ACHN (cell line): ENCODE measurements around the gene NR2F1.

Experiments used
- DNase-seq: peaks from one replicate; pipeline ENCODE4 v3.0.0-alpha.2; 2015
- in situ Hi-C: cut with HindIII; loops from 2 replicates; pipeline ENCODE4 v1.10.0; 2017; ENCODE audit warnings: low sequenced_read_pairs, low pct_ligation_motif_present, low pct_unique_long_range_greater_than_20kb

Gene NR2F1

DNA sequence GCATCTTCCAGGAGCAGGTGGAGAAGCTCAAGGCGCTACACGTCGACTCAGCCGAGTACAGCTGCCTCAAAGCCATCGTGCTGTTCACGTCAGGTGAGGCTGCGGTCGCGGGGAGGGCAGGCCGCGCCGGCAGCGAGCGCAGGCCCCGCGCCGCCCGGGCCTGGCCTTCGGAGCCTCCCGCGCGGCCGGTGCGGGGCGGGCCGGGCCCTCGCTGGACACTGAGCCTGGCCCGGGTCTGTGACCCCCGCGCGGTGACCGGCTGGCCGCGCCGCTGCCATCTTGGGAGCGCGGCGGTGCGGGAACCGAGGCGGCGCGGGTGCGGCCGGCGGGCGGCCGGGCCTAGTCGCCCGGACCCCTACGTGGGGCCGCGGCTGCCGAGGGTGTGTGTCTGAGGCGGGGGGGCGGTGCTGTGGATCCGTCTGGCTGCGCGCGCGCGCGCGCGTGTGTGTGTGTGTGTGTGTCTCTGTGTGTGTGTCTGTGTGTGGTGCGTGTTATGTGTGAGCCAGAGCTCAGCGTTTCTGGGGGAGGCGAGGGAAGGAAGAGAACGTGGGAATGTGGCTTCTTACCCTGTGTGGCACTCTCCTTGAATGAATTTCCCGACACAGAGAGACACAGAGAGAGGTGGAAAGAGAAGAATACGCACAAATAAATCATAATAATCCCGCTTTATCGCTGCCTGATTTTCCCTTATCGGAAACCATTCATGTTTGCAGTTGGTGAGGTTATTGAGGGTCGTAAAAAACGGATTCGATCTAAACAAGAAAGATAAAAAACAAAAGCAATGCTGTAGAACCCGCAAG is 5.5 kb downstream of the NR2F1 start:
- in situ Hi-C loops, result no loop called here
- no peak for DNase-seq

DNA sequence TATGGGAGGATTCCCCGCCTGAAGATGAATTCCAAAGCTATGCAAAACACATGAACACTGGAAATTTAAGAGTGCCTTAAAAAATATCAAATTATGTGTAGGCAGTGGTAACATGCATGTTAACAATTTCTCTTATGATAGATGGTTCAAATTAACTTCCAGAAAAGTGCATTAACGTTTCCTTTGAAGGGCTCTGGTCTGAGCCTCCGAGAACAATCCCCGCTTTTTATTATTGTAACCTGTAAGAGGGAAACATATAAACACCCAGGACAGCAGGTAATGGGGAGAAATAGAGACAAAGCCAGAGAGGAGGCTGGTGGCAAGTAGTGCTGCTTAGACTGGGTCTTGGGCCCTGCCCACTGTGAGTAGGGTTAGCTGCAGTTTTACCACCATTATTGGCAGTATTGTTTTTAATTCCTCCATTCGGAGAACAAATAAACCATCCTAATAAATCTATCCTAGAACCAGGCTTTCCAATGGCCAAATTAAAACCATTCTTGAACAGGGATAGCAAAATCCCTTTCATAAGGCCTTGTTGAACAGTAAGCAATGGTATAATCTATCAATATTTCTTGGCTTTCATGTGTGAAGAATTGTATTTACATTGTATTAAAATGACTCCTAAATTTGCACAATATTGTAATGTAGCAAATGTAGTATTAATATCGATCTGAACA is 6.3 kb downstream of the NR2F1 start:
- in situ Hi-C loops, result no loop called here
- DNase-seq, result no peak

GRCh38 chr5:93589829-93590215 is 6.8 kb downstream of the NR2F1 start:
- in situ Hi-C loops, result no loop called here
- DNase-seq, result no peak

DNA sequence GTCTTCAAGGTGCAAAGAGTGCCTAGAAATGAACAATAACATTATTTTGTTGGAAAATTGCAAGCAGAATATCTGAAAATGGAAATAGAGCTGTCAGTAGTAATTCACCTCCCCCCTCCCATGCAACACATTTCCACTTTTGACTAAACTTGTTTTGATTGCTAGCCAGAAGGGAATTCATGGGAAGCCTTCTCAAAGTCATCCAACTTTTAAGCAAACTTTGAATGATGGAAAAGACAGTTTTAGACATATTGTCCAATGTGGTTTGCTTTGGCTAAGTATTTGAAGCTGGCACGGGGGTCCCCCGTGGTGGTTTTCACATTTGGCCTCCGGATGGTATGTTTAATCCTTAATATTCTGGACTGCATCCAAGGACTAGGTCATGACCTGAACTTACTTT is 7.5 kb downstream of the NR2F1 start:
- no peak for DNase-seq
- in situ Hi-C loops, result no loop called here

DNA sequence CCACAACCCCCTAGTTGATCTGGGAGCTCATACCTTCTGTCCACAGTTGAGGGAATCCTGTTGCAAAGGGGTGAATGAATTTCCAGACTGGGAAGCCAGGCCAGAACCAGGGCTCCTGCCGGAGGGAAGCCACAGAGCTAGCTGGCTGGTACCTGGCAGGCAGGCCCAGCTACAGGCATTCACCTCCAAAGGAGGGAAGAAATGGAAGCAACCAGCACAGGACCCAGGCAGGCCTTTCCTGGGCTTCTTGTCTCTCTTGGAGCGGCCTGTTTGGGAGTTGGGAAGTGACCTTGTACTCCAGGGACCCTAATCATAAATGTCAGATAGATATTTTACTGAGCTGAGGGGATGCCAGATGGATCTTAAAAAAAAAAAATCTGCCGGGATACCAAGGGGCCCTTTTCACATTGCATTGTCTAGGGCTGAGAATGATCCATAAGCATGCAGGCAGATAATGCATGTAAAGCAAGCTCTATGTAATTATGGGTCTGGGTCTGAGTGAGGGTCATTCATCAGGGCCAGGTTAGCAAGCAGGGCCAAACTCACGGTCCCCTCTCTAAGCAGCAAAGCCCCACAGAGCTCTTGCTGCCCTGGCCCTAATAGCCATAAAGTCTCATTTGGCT is 8.4 kb downstream of the NR2F1 start:
- DNase-seq, result no peak
- in situ Hi-C loops, result no loop called here

- DNase-seq, result no peak
- in situ Hi-C loops, result no loop called here
Measured at GRCh38 chr5:93592883-93593282, 9.9 kb downstream of the NR2F1 start.

DNA sequence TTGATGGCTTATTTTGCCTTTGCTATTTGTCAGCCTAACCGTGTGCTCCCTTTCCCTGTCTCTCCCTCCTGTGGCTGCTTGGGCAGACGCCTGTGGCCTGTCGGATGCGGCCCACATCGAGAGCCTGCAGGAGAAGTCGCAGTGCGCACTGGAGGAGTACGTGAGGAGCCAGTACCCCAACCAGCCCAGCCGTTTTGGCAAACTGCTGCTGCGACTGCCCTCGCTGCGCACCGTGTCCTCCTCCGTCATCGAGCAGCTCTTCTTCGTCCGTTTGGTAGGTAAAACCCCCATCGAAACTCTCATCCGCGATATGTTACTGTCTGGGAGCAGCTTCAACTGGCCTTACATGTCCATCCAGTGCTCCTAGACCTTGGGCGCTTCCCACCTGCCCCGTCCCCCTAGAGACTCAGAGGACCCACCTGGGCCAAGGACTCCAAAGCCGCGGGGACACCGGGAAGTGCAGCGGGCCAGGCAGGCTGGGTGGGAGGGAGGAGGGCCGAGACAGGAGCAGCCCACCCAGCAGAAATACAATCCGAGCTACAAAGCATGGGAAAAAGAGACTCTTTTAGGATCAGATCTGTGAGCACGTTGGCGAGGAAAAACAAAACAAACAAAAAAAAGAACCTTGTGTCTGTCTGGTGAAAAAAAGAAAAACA is 10.6 kb downstream of the NR2F1 start:
- in situ Hi-C loops, result no loop called here
- no peak for DNase-seq

DNA sequence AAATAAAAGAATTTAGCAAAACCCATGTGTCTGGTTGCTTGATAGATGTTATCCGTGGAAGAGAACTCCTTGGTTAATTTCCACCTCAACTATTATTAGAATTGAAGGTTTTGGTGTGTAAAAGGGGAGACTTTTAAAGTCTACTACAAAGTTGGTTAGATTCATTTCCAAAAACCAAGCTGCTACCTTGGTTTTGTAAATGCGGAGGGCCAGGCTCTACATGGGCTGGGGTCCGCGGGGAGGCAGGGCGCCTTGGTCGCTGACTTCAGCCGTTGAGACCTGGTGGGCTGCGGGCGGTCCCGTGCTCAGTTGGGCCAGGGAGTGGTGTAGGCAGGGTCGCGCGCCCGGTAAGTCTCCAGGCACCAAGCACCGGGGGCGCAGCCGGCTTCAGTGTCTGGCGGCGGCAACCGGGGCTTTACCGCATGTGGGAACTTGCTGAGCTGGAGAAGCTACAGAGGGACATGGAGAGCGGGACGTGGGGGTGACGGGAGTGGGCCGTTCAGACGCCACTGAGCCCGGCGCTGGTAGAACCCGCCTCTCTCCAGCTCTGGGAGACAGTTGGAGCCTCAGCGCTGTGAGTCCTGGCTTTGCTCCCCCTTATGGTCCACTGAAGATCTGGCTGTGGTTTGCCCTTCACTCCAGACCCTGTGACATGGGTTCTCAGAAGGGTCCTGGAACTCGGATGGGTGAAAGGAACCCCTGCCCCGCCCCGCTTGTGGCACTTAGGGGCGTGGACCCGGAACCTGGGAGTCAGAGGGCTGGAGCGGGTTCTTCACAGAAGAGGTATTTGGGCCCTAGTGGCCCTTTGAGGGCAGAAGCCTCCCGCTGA is 11.8 kb downstream of the NR2F1 start:
- in situ Hi-C loops, result no loop called here
- no peak for DNase-seq

DNA sequence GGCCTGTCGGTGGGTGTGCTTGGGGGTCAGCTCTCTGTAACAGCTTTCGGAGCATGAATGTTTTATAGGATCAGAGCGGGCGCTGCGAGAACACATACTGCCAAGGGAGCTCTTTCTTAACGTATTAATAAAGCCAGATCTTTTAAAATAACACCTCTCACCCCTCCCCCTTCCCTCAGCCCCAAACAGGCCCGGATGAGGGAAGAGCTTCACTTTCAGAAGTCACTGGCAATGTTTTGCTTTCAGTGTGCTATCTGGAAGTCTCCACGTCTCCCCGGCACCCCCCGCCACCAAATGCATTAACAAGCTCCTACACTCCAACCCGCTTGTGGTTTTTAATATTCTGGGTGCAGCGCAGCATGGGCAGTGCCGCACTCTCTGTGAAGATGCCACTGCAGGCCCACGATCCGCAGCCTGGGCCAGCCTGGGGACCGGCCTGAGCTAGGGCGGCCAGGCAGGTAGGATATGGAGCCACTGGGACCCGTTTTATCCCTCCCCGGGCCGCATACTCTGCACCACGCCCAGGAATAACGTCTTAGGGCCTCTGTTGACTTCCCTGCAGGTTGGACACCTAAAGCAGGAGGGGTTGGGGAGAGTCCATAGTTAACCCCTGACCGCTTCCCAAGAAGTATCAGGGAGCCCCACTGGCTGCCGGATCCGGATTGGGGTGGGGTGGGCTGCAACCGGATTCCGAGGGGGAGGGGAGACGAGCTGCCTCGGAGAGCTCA is 12.6 kb downstream of the NR2F1 start:
- in situ Hi-C loops, result no loop called here
- no peak for DNase-seq

GRCh38 chr5:93596310-93596675 is 13.3 kb downstream of the NR2F1 start:
- DNase-seq, result no peak
- in situ Hi-C loops, result no loop called here

DNA sequence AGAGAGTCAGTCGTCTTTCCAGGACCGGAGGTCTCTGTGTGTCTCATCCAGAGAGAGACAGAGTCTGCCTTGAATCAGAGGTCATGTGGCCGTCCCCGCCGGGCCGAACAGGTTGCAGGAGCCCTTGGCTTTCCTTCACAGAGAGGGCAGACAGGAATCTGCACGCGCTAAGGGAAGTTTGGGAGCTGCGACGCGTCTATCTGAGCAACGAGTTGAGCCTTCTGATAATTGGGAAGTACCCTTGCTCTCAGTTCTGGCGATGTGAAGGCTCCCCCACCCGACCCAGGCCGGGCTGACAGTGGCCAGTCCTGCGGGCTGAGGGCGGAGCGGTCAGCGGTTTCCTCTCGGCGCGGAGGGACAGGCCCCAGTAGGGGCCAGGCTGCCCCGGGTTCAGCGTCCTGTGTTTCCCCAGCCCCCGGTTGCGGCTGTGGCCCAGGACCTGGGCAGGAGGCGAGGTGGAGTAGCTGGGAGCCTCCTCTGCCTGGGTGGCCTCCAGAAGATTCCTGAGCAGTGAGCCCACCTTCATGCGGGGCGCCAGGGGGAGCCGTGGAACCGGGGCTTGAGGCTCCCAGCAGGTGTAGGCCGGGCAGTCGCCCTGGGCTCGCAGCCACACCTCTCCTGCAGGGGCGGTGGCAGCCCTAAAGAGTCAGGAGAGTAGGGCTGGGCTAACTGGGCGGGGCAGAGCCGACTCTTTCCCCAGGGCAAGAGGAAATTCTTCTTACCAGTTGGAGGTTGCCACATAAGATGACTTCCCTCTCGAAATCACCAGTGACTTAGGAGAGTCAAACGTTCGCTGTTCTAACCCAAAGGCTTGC is 13.9 kb downstream of the NR2F1 start:
- DNase-seq, result no peak
- in situ Hi-C loops, result no loop called here

DNA sequence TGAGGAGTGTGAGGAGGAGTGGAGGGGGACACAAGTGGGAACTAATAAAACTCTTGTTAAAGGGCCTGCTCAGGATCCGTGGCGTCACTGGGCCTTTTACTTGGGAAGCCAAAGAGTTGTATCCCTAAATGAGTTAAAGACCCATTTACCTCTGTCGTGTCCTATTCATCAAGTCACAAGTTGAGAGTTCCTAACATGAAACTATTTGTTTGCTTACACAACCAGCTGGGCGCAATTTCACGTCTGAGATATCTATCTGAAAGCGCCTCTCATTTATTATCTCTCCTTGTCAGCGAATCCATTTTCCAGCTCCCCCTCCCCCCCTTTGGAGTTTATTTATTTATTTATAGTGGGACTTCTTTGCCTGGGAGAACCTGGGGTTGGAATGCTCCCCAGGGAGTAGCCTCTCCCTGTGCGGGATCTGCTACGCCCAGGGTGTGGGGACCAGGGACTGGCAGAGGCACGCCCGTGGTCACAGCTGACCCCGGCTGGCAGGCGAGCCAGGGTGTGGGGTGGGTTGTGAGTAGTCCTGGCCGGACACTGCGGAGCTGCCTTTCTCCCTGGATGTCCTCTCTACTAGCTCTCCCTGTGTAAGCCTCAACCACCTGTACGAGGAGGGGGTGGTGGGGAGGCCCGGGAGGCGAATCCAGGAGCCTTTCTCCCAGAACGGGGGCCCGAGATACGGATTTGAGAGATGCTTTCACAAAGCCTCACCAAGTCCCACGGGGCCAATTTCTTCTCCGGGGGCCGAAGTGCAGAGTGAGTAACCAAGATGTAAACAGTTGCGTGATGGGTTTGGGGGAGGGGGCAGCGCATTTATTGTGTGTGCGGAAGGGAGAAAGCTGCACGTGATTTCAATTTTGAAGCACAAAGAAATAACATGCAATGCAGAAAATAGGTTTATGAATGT is 15.3 kb downstream of the NR2F1 start:
- in situ Hi-C loops, result no loop called here

GRCh38 chr5:93599001-93599379 is 16.0 kb downstream of the NR2F1 start:
- no peak for DNase-seq
- in situ Hi-C loops, result no loop called here

More for the DNA sequence above, 15.3 kb downstream of the NR2F1 start:
- DNase-seq, result no peak

DNA sequence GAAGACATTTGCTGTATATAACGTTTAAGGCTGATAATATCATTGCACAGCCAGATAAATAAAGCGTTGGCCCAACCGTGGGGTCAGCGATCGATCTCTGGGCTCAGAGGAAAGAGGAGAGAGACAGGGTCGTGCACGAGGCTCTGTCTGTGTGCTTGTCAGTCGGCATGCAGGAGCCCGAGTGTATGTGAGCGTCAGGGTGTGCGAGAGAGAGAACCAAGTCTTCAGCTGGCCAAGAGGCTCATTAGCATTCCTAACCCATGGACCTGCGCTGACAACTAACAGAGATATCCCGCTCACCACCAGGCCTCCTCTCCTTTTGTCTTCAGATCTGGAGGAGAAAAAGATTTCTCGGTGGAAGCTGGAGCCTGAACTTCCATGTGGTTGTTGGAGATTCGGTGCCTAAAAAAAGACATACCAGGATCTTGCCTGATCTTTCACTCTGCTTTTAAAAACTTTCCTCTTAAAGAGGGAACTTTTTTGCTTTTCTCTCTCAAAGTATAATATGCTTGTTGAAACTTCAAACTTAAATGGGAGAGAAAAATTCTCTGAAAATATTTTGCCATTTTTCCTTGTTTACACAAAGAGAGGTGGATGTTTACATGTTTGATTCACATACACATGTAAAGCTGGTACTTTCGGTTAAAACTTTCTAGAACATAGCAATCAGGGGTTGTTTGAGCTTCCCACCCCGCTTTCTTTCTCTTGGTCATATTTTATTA is 16.5 kb downstream of the NR2F1 start:
- no peak for DNase-seq
- in situ Hi-C loops, result loop anchor here (25.0 kb wide), 1 partner anchor 213 kb away; no protein-coding TSS in a partner anchor

- DNase-seq, result no peak
- in situ Hi-C loops, result loop anchor here (25.0 kb wide), 1 partner anchor 212 kb away; no protein-coding TSS in a partner anchor
Measured at GRCh38 chr5:93600409-93601070, 17.5 kb downstream of the NR2F1 start.
